B cell (primary cell): ENCODE results near the gene RDH12. TPM values are rescaled to one million over a fixed set of nuclear protein-coding genes. Genes with fewer than 3 reads are reported as not detected.

Experiments used
- ATAC-seq: fragments of 200-7000 bp; cut with Tn5 transposase; one replicate; pipeline ENCODE4 v1.10.0; 2021; ENCODE audit warnings: low read depth, mild to moderate bottlenecking, moderate number of reproducible peaks, moderate library complexity
- CTCF ChIA-PET: fragments of 350-600 bp; sonication (Branson Sonifier 250); formaldehyde crosslinking; loops from one replicate; lab custom pipeline; 2021; ENCODE audit warnings: antibody characterized with exemption, inconsistent platforms; lab: Charles Lee
- POLR2A ChIA-PET: fragments of 350-600 bp; sonication (Branson Sonifier 250); formaldehyde crosslinking; loops from one replicate; lab custom pipeline; 2021; ENCODE audit warnings: antibody characterized with exemption; lab: Charles Lee
- DNase-seq: peaks from one replicate; pipeline ENCODE4 v3.0.0; 2013
- H2AFZ ChIP-seq: 2 replicates; pipeline ENCODE4 v1.6.1; 2012; ENCODE audit warnings: mild to moderate bottlenecking, low read depth, low read length; ENCODE audit not compliant: insufficient read depth, poor library complexity, severe bottlenecking
- H3K27ac ChIP-seq, 2 donors: 1 replicate in 1 of 2; 2 replicates in 1 of 2; pipeline ENCODE4 v1.5.1; 2012 to 2013; ENCODE audit warnings: low read length in 2 of 2, mild to moderate bottlenecking in 2 of 2, moderate library complexity in 1 of 2
- H3K27me3 ChIP-seq, 4 experiments: fragments of 200-600 bp in 1 of 4; sonication (generic) in 1 of 4; replicated peaks in 1 of 4; 1 replicate in 2 of 4; 2 replicates in 2 of 4; pipeline versions ENCODE4 v1.6.1 to v1.7.0; 2013 to 2016; ENCODE audit warnings: low read length in 3 of 4, mild to moderate bottlenecking in 2 of 4, mixed read lengths in 1 of 4, moderate library complexity in 1 of 4; ENCODE audit not compliant: insufficient read depth in 4 of 4, control insufficient read depth in 3 of 4; ENCODE audit errors: control extremely low read depth in 1 of 4
- H3K36me3 ChIP-seq, 2 experiments: replicated peaks in 1 of 2; 1 replicate in 1 of 2; 2 replicates in 1 of 2; pipeline versions ENCODE4 v1.6.1 to v1.7.1; 2013; ENCODE audit warnings: low read length in 1 of 2; ENCODE audit not compliant: insufficient read depth in 2 of 2, control insufficient read depth in 1 of 2; ENCODE audit errors: control extremely low read depth in 1 of 2, extremely low read depth in 1 of 2
- H3K4me1 ChIP-seq, 2 donors: fragments of 200-600 bp in 1 of 2; sonication (generic) in 1 of 2; 1 replicate in 1 of 2; 2 replicates in 1 of 2; pipeline versions ENCODE4 v1.5.1 to v1.6.1; 2013 to 2017; ENCODE audit warnings: low read length in 2 of 2; ENCODE audit not compliant: control insufficient read depth in 2 of 2, insufficient read depth in 2 of 2
- H3K4me2 ChIP-seq: replicated peaks from 2 replicates; pipeline ENCODE3; 2012; ENCODE audit warnings: mild to moderate bottlenecking, low read depth, low read length; ENCODE audit not compliant: poor library complexity, severe bottlenecking
- H3K4me3 ChIP-seq, 5 experiments: fragments of 200-600 bp in 1 of 5; sonication (generic) in 1 of 5; 1 replicate in 3 of 5; 2 replicates in 2 of 5; pipeline versions ENCODE4 v1.5.1 to v1.7.0; 2011 to 2016; ENCODE audit warnings: low read length in 4 of 5, mild to moderate bottlenecking in 4 of 5, low read depth in 2 of 5, control low read depth in 1 of 5, moderate library complexity in 1 of 5; ENCODE audit not compliant: insufficient read depth in 1 of 5; ENCODE audit errors: control extremely low read depth in 1 of 5, extremely low read depth in 1 of 5
- H3K79me2 ChIP-seq: fragments of 200-600 bp; sonication (generic); one replicate; pipeline ENCODE4 v1.6.0; 2016; ENCODE audit warnings: low read length; ENCODE audit not compliant: control insufficient read depth, insufficient read depth
- H3K9ac ChIP-seq: fragments of 200-600 bp; sonication (generic); 2 replicates; pipeline ENCODE4 v1.6.1; 2017; ENCODE audit warnings: mild to moderate bottlenecking, low read length, moderate library complexity
- H3K9me3 ChIP-seq, 3 donors: one replicate each; pipeline versions ENCODE4 v1.6.1 to v1.7.1; 2013; ENCODE audit warnings: low read length in 2 of 3; ENCODE audit not compliant: control insufficient read depth in 2 of 3, insufficient read depth in 1 of 3; ENCODE audit errors: control extremely low read depth in 1 of 3
- H4K20me1 ChIP-seq: 2 replicates; pipeline ENCODE4 v1.6.0; 2012; ENCODE audit warnings: mild to moderate bottlenecking, low read length; ENCODE audit not compliant: insufficient read depth, control insufficient read depth, poor library complexity, severe bottlenecking
- H3K27ac Mint-ChIP-seq: one replicate; pipeline ENCODE4 v1.8.0; 2021; ENCODE audit warnings: mixed read lengths
- H3K27me3 Mint-ChIP-seq: one replicate; pipeline ENCODE4 v1.8.0; 2021; ENCODE audit warnings: mixed read lengths
- H3K4me1 Mint-ChIP-seq: one replicate; pipeline ENCODE4 v1.8.0; 2021; ENCODE audit warnings: mixed read lengths
- H3K4me3 Mint-ChIP-seq: one replicate; pipeline ENCODE4 v1.8.0; 2021; ENCODE audit warnings: mixed read lengths
- H3K9me3 Mint-ChIP-seq: one replicate; pipeline ENCODE4 v1.8.0; 2022; ENCODE audit warnings: mixed read lengths; ENCODE audit not compliant: insufficient read depth
- CTCF ChIP-seq: fragments of 200-600 bp; IDR thresholded peaks from one replicate; pipeline ENCODE4 v1.8.0; 2022; ENCODE audit warnings: antibody characterized with exemption, mild to moderate bottlenecking
- EZH2 ChIP-seq: IDR thresholded peaks from 2 replicates; pipeline ENCODE4 v1.6.1; 2012; ENCODE audit warnings: borderline replicate concordance, low read depth, mild to moderate bottlenecking, moderate library complexity, low read length; ENCODE audit not compliant: insufficient read depth, poor library complexity, severe bottlenecking
- WGBS: methylation state at CpG from one replicate; pipeline ENCODE4 v1.1.5; 2013; ENCODE audit warnings: missing lambda C conversion rate; ENCODE audit not compliant: insufficient coverage; 5-methylcytosine and 5-hydroxymethylcytosine counted together
- intact Hi-C: fragments of 100-400 bp; cut with micrococcal nuclease; formaldehyde crosslinking; loops from one replicate; pipeline ENCODE4 v1.10.0; 2022
- polyA plus RNA-seq: library from polyadenylated mRNA; depleted of rRNA; stranded (reverse); fragments of >200 nt; gene quantifications from 2 replicates; pipeline ENCODE4 v1.2.3, GENCODE V29; 2012
- total RNA-seq, 2 donors: library from RNA; stranded (reverse); fragments of 120-200 nt in 1 of 2; gene quantifications; 1 replicate in 1 of 2; 2 replicates in 1 of 2; pipeline versions ENCODE4 v1.2.3 to v1.2.4, GENCODE V29; 2013 to 2022

Gene RDH12
- total and polyA plus RNA-seq, 2 donors (not counting 1 experiment from before 2014, with no cell fraction given) = not detected

- POLR2A ChIA-PET = no interaction called here
- intact Hi-C loops = no loop called here
- H3K27me3 ChIP-seq = no peaks in the 10 kb centered on the region
- DNase-seq (no peak), ATAC-seq (no peak)
- Mint-ChIP-seq H3K4me3 (no peak overlapping the region), H3K4me1 (peaks cover 16% of the 10 kb centered on the region), H3K9me3 (no peaks in the 10 kb centered on the region), H3K27ac (no peak overlapping the region), H3K27me3 (no peaks in the 10 kb centered on the region)
- CTCF ChIA-PET = no interaction called here
- no CpG with 5 or more reads among the region's 5 CpGs for WGBS
- H2AFZ ChIP-seq = no peak overlapping the region
- no peak overlapping the region for H3K4me3 ChIP-seq
- no peaks in the 10 kb centered on the region for H3K79me2 ChIP-seq
- H4K20me1 ChIP-seq = no peaks in the 10 kb centered on the region
- peaks cover 12 to 14% of the 10 kb centered on the region in 2 donors for H3K4me1 ChIP-seq
- TF ChIP-seq EZH2 (no peak), CTCF (no peak)
- peaks cover 7 to 71% of the 10 kb centered on the region in 2 experiments for H3K36me3 ChIP-seq
- H3K9ac ChIP-seq = no peak overlapping the region
- no peak overlapping the region for H3K27ac ChIP-seq
- no peaks in the 10 kb centered on the region for H3K9me3 ChIP-seq
- H3K4me2 ChIP-seq = no peak overlapping the region
Observed at GRCh38 chr14:67765192-67765834, 63.6 kb downstream of the RDH12 start.

- CTCF ChIA-PET = interaction anchor here (1.0 kb wide), 1 partner anchor 147 kb away, joined by 3 read pairs; no protein-coding TSS in a partner anchor
- TF ChIP-seq EZH2 (no peak), CTCF (no peak)
- H3K27ac ChIP-seq = peak overlapping the region in 1 of 2 donors; percentile 57
- Mint-ChIP-seq H3K4me1 (peaks cover 16% of the 10 kb centered on the region), H3K27me3 (no peaks in the 10 kb centered on the region), H3K9me3 (no peaks in the 10 kb centered on the region), H3K27ac (peak overlapping the region; percentile 21), H3K4me3 (no peak overlapping the region)
- intact Hi-C loops = no loop called here
- no peaks in the 10 kb centered on the region for H3K27me3 ChIP-seq
- POLR2A ChIA-PET = no interaction called here
- H3K4me3 ChIP-seq = no peak overlapping the region
- 81% methylated on average over 9 of the region's 10 CpGs for WGBS
- no peaks in the 10 kb centered on the region for H3K9me3 ChIP-seq
- ATAC-seq = peak; percentile 39
- H4K20me1 ChIP-seq = no peaks in the 10 kb centered on the region
- H3K4me2 ChIP-seq = no peak overlapping the region
- no peak overlapping the region for H3K9ac ChIP-seq
- H3K79me2 ChIP-seq = no peaks in the 10 kb centered on the region
- H3K4me1 ChIP-seq = peaks cover 12 to 14% of the 10 kb centered on the region in 2 donors
- peak; percentile 47 for DNase-seq
- peaks cover 7 to 70% of the 10 kb centered on the region in 2 experiments for H3K36me3 ChIP-seq
- no peak overlapping the region for H2AFZ ChIP-seq
Observed at GRCh38 chr14:67766035-67766680, 64.5 kb downstream of the RDH12 start.
